HepG2 (cell line): ENCODE data around the gene SV2A. TPM values are rescaled to one million over a fixed set of nuclear protein-coding genes. Genes with fewer than 3 reads are reported as not detected.
A peak's percentile ranks its signal among the peaks of the same experiment; 100 is the strongest.

ENCODE experiments used
- CEBPG ChIP-seq: IDR thresholded peaks from 2 replicates; pipeline ENCODE4 v1.6.1; 2016
- CREB3 ChIP-seq: sonication (generic); formaldehyde crosslinking; IDR thresholded peaks from 2 replicates; pipeline ENCODE4 v1.5.0; 2020; ENCODE audit warnings: missing genetic modification reagents
- FOXA3 ChIP-seq: IDR thresholded peaks from 2 replicates; pipeline ENCODE4 v1.6.1; 2016; ENCODE audit warnings: missing genetic modification reagents, missing compliant biosample characterization
- KDM2A ChIP-seq: sonication (generic); formaldehyde crosslinking; IDR thresholded peaks from 2 replicates; pipeline ENCODE4 v1.4.0; 2020; ENCODE audit warnings: low read depth, missing genetic modification reagents, borderline replicate concordance
- KMT2A ChIP-seq: sonication (generic); formaldehyde crosslinking; IDR thresholded peaks from 2 replicates; pipeline ENCODE4 v1.4.0; 2020; ENCODE audit warnings: missing genetic modification reagents
- MYPOP ChIP-seq: sonication (generic); formaldehyde crosslinking; IDR thresholded peaks from 2 replicates; pipeline ENCODE4 v1.8.1; 2023; ENCODE audit warnings: mild to moderate bottlenecking, moderate library complexity, missing genetic modification reagents
- NFYC ChIP-seq: IDR thresholded peaks from 2 replicates; pipeline ENCODE4 v1.6.1; 2016; ENCODE audit warnings: missing genetic modification reagents, missing compliant biosample characterization
- TIGD3 ChIP-seq: sonication (generic); formaldehyde crosslinking; IDR thresholded peaks from 2 replicates; pipeline ENCODE4 v1.5.1; 2020; ENCODE audit warnings: mild to moderate bottlenecking, missing genetic modification reagents, borderline replicate concordance
- ZBTB3 ChIP-seq: sonication (generic); formaldehyde crosslinking; IDR thresholded peaks from 2 replicates; pipeline ENCODE4 v1.4.0; 2020; ENCODE audit warnings: low read depth, mild to moderate bottlenecking, moderate library complexity, missing genetic modification reagents, borderline replicate concordance
- ZFP1 ChIP-seq: IDR thresholded peaks from 2 replicates; pipeline ENCODE4 v1.6.1; 2016
- ZFP90 ChIP-seq: sonication (generic); formaldehyde crosslinking; IDR thresholded peaks from 2 replicates; pipeline ENCODE4 v1.8.0; 2022; ENCODE audit warnings: missing genetic modification reagents, mild to moderate bottlenecking, inconsistent platforms, borderline replicate concordance
- ZNF253 ChIP-seq: sonication (generic); formaldehyde crosslinking; IDR thresholded peaks from 2 replicates; pipeline ENCODE4 v1.8.0; 2022; ENCODE audit warnings: mild to moderate bottlenecking, missing genetic modification reagents, borderline replicate concordance
- ZNF318 ChIP-seq: sonication (generic); formaldehyde crosslinking; IDR thresholded peaks from 2 replicates; pipeline ENCODE4 v1.4.0; 2020; ENCODE audit warnings: mild to moderate bottlenecking, missing genetic modification reagents
- ZNF354B ChIP-seq: sonication (generic); formaldehyde crosslinking; IDR thresholded peaks from 2 replicates; pipeline ENCODE4 v1.8.0; 2022; ENCODE audit warnings: mild to moderate bottlenecking, missing genetic modification reagents
- polyA plus RNA-seq, 8 experiments: library from polyadenylated mRNA; depleted of rRNA in 3 of 8; stranded (reverse) in 7 of 8; unstranded in 1 of 8; fragments of >200 nt; fragmentation: Illumina TruSeq in 4 of 8; extraction: Trizol in 4 of 8; gene quantifications; 2 replicates each; pipeline versions ENCODE4 v1.2.1 to v1.2.3, GENCODE V29; 2011 to 2016; ENCODE audit warnings: low read depth in 4 of 8, missing spikeins in 1 of 8, mixed read lengths in 1 of 8; ENCODE audit not compliant: insufficient read depth in 1 of 8
- total RNA-seq, 5 experiments: library from RNA; depleted of rRNA; stranded (reverse); fragments of >200 nt; fragmentation: Illumina TruSeq; extraction: Trizol; gene quantifications; 2 replicates each; pipeline ENCODE4 v1.2.3, GENCODE V29; 2016; ENCODE audit warnings: low read depth in 1 of 5
- TF ChIP-seq, protein P1 (sequence below): sonication (generic); formaldehyde crosslinking; IDR thresholded peaks from 2 replicates; pipeline ENCODE4 v1.5.0; 2020; ENCODE audit warnings: mild to moderate bottlenecking, low read depth, missing genetic modification reagents, borderline replicate concordance
- TF ChIP-seq, protein P2 (sequence below): IDR thresholded peaks from 2 replicates; pipeline ENCODE4 v1.6.1; 2016

Gene SV2A
- total and polyA plus RNA-seq, 2 of the 13 experiments (the other 11 are each of a cell fraction or from before 2014, with no cell fraction given) = 0.84 to 1.9 TPM

GRCh38 chr1:149886396-149887195 lies 31.0 kb downstream of the SV2A start (continued):
- TF ChIP-seq ZNF318 (CRISPR knock-in tag) (no peak), CEBPG (CRISPR knock-in tag) (peak; percentile 41), ZFP1 (CRISPR knock-in tag) (peak; percentile 29; the same call in 1 of the 2 replicates), ZNF253 (CRISPR knock-in tag) (no peak), CREB3 (CRISPR knock-in tag) (peak; percentile 21; the same call in 1 of the 2 replicates), TIGD3 (CRISPR knock-in tag) (no peak), KDM2A (CRISPR knock-in tag) (peak; percentile 57), KMT2A (CRISPR knock-in tag) (no peak), MYPOP (CRISPR knock-in tag) (peak; percentile 73), NFYC (CRISPR knock-in tag) (peak; percentile 93), FOXA3 (CRISPR knock-in tag) (0 out of 2 replicates have a peak, but pooled peaks have one; percentile 7), ZFP90 (CRISPR knock-in tag) (peak; percentile 16; the same call in 1 of the 2 replicates), ZNF354B (CRISPR knock-in tag) (no peak), ZBTB3 (CRISPR knock-in tag) (no peak)
- TF ChIP-seq, protein P1, sequence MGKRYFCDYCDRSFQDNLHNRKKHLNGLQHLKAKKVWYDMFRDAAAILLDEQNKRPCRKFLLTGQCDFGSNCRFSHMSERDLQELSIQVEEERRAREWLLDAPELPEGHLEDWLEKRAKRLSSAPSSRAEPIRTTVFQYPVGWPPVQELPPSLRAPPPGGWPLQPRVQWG (CRISPR knock-in tag) = no peak
- TF ChIP-seq, protein P2, sequence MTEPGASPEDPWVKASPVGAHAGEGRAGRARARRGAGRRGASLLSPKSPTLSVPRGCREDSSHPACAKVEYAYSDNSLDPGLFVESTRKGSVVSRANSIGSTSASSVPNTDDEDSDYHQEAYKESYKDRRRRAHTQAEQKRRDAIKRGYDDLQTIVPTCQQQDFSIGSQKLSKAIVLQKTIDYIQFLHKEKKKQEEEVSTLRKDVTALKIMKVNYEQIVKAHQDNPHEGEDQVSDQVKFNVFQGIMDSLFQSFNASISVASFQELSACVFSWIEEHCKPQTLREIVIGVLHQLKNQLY = peak; percentile 27
